Measurements from ENCODE around the gene SHE. TPM values are rescaled to one million over a fixed set of nuclear protein-coding genes. Genes with fewer than 3 reads are reported as not detected.
A peak's percentile ranks its signal among the peaks of the same experiment; 100 is the strongest.

Gene SHE
- total and polyA plus RNA-seq, 10 of the 15 experiments (the other 5 are each of a cell fraction or from before 2014, with no cell fraction given), result under 0.01 to 0.05 (median 0.03) TPM; not detected in 3

DNA sequence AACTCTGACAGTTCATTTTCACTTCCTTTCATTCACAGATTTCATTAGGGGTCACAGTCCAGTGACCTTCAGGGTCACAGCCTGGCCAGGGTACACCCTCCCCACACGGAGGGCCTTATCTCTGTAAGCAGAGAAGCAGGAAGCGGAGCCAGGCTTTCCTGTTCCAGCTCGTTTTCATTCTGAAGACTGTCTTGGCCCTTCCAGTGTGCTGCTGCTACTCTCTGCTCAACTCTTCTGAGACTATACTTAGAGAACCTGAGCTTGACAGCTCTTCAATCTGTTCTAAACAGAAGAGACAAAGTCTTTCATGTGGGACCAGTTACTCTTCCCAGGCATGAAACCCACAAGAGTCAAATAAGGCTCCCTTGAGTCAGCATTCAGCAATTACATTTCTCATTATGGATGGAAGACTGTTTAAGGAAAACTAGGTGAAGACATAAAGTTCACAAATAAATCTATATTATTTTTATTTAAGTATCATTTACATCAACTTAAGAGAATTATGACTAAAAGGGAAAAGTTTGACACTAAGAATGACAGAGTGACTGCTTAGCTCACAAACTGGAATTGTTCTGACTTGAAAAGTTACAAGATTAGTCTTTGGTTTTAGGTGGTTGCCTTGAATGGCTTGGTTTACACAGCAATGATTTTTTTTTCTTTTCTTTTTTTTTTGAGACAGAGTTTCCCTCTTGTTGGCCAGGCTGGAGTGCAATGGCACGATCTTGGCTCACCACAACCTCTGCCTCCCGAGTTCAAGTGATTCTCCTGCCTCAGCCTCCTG lies 5.0 kb downstream of the SHE start (continued):
- no peak for TF ChIP-seq FOXK2 (IDR thresholded peaks at IDR 0.05)
- TF ChIP-seq SMAD5 (IDR thresholded peaks at IDR 0.05; ENCODE audit: low read depth), result no peak
- TF ChIP-seq PBX3 (IDR thresholded peaks at IDR 0.05; ENCODE audit: insufficient replicate concordance, low read depth, low read length), result no peak
- TF ChIP-seq, protein P1, sequence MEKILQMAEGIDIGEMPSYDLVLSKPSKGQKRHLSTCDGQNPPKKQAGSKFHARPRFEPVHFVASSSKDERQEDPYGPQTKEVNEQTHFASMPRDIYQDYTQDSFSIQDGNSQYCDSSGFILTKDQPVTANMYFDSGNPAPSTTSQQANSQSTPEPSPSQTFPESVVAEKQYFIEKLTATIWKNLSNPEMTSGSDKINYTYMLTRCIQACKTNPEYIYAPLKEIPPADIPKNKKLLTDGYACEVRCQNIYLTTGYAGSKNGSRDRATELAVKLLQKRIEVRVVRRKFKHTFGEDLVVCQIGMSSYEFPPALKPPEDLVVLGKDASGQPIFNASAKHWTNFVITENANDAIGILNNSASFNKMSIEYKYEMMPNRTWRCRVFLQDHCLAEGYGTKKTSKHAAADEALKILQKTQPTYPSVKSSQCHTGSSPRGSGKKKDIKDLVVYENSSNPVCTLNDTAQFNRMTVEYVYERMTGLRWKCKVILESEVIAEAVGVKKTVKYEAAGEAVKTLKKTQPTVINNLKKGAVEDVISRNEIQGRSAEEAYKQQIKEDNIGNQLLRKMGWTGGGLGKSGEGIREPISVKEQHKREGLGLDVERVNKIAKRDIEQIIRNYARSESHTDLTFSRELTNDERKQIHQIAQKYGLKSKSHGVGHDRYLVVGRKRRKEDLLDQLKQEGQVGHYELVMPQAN (conservative IDR thresholded peaks at IDR 0.05), result no peak
- TF ChIP-seq SPI1 (IDR thresholded peaks at IDR 0.05; ENCODE audit: borderline replicate concordance, insufficient read depth, low read depth, low read length), result peak; percentile 70; the same call in 1 of the 2 replicates
- TF ChIP-seq SMARCA5 (IDR thresholded peaks at IDR 0.05), result 0 out of 2 replicates have a peak, but pooled peaks have one; percentile 44
- no peak for TF ChIP-seq CEBPB (IDR thresholded peaks at IDR 0.05; ENCODE audit: borderline replicate concordance in 1 of 2, low read depth in 2 of 2, low read length in 2 of 2)
- no peak for TF ChIP-seq NBN (IDR thresholded peaks at IDR 0.05)
- no peak for TF ChIP-seq EZH2 (IDR thresholded peaks at IDR 0.05; ENCODE audit: borderline replicate concordance, control insufficient read depth, low read depth, low read length)
- TF ChIP-seq, protein P2, sequence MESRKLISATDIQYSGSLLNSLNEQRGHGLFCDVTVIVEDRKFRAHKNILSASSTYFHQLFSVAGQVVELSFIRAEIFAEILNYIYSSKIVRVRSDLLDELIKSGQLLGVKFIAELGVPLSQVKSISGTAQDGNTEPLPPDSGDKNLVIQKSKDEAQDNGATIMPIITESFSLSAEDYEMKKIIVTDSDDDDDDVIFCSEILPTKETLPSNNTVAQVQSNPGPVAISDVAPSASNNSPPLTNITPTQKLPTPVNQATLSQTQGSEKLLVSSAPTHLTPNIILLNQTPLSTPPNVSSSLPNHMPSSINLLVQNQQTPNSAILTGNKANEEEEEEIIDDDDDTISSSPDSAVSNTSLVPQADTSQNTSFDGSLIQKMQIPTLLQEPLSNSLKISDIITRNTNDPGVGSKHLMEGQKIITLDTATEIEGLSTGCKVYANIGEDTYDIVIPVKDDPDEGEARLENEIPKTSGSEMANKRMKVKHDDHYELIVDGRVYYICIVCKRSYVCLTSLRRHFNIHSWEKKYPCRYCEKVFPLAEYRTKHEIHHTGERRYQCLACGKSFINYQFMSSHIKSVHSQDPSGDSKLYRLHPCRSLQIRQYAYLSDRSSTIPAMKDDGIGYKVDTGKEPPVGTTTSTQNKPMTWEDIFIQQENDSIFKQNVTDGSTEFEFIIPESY (IDR thresholded peaks at IDR 0.05), result no peak
- no peak for TF ChIP-seq E2F4 (IDR thresholded peaks at IDR 0.05; ENCODE audit: low read depth, low read length)
- TF ChIP-seq IKZF2 (IDR thresholded peaks at IDR 0.05), result peak; percentile 55 to 69; a peak in 2 of 4 replicates
- no peak for TF ChIP-seq BRCA1 (IDR thresholded peaks at IDR 0.05; ENCODE audit: low read depth, low read length)
- TF ChIP-seq STAT3 (IDR thresholded peaks at IDR 0.05; ENCODE audit: low read depth, low read length), result no peak
- TF ChIP-seq MTA3 (IDR thresholded peaks at IDR 0.05; ENCODE audit: borderline replicate concordance, low read length), result no peak
- no peak for TF ChIP-seq RB1 (IDR thresholded peaks at IDR 0.05; ENCODE audit: borderline replicate concordance)
- TF ChIP-seq MAX (IDR thresholded peaks at IDR 0.05; ENCODE audit: low read depth, low read length), result no peak
- no peak for TF ChIP-seq KAT2A (conservative IDR thresholded peaks at IDR 0.05; ENCODE audit: control insufficient read depth, low read depth, low read length)
- TF ChIP-seq, protein P3, sequence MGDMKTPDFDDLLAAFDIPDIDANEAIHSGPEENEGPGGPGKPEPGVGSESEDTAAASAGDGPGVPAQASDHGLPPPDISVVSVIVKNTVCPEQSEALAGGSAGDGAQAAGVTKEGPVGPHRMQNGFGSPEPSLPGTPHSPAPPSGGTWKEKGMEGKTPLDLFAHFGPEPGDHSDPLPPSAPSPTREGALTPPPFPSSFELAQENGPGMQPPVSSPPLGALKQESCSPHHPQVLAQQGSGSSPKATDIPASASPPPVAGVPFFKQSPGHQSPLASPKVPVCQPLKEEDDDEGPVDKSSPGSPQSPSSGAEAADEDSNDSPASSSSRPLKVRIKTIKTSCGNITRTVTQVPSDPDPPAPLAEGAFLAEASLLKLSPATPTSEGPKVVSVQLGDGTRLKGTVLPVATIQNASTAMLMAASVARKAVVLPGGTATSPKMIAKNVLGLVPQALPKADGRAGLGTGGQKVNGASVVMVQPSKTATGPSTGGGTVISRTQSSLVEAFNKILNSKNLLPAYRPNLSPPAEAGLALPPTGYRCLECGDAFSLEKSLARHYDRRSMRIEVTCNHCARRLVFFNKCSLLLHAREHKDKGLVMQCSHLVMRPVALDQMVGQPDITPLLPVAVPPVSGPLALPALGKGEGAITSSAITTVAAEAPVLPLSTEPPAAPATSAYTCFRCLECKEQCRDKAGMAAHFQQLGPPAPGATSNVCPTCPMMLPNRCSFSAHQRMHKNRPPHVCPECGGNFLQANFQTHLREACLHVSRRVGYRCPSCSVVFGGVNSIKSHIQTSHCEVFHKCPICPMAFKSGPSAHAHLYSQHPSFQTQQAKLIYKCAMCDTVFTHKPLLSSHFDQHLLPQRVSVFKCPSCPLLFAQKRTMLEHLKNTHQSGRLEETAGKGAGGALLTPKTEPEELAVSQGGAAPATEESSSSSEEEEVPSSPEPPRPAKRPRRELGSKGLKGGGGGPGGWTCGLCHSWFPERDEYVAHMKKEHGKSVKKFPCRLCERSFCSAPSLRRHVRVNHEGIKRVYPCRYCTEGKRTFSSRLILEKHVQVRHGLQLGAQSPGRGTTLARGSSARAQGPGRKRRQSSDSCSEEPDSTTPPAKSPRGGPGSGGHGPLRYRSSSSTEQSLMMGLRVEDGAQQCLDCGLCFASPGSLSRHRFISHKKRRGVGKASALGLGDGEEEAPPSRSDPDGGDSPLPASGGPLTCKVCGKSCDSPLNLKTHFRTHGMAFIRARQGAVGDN (IDR thresholded peaks at IDR 0.05), result no peak; the same call in 1 of the 2 replicates

All from GM12878 (cell line).